Measurements from ENCODE around the gene TACC2. TPM values are rescaled to one million over a fixed set of nuclear protein-coding genes. Genes with fewer than 3 reads are reported as not detected.

TACC2 gene
- total and polyA plus RNA-seq, 2 donors (not counting 1 experiment from before 2014, with no cell fraction given): not detected

- Mint-ChIP-seq H3K9me3 (ENCODE audit: insufficient read depth) (no peaks in the 10 kb centered on the region), H3K4me3 (no peak overlapping the region), H3K27ac (no peak overlapping the region), H3K4me1 (no peaks in the 10 kb centered on the region), H3K27me3 (no peaks in the 10 kb centered on the region)
- POLR2A ChIA-PET: no interaction called here
- Histone ChIP-seq H4K20me1 (ENCODE audit: control insufficient read depth, insufficient read depth, low read length, poor library complexity, severe bottlenecking) (no peaks in the 10 kb centered on the region), H3K36me3 (replicated peaks in 1 of 2; ENCODE audit: control extremely low read depth in 1 of 2, control insufficient read depth in 1 of 2, extremely low read depth in 1 of 2, insufficient read depth in 2 of 2, low read length in 1 of 2) (no peaks in the 10 kb centered on the region), H3K79me2 (ENCODE audit: control insufficient read depth, insufficient read depth, low read length) (no peaks in the 10 kb centered on the region), H3K4me3 (ENCODE audit: control extremely low read depth in 1 of 5, extremely low read depth in 1 of 5, insufficient read depth in 1 of 5, low read depth in 2 of 5, low read length in 4 of 5) (no peak overlapping the region), H3K27ac (ENCODE audit: low read length in 2 of 2) (no peak overlapping the region), H3K4me2 (replicated peaks; ENCODE audit: low read depth, low read length, poor library complexity, severe bottlenecking) (no peak overlapping the region), H3K27me3 (replicated peaks in 1 of 4; ENCODE audit: control extremely low read depth in 1 of 4, control insufficient read depth in 3 of 4, insufficient read depth in 4 of 4, low read length in 3 of 4) (no peaks in the 10 kb centered on the region), H3K9ac (ENCODE audit: low read length) (no peak overlapping the region), H3K4me1 (ENCODE audit: control insufficient read depth in 2 of 2, insufficient read depth in 2 of 2, low read length in 2 of 2) (no peaks in the 10 kb centered on the region), H2AFZ (ENCODE audit: insufficient read depth, low read depth, low read length, poor library complexity, severe bottlenecking) (no peak overlapping the region), H3K9me3 (ENCODE audit: control extremely low read depth in 1 of 3, control insufficient read depth in 2 of 3, insufficient read depth in 1 of 3, low read length in 2 of 3) (no peaks in the 10 kb centered on the region)
- TF ChIP-seq CTCF (IDR thresholded peaks at IDR 0.05) (no peak), EZH2 (IDR thresholded peaks at IDR 0.05; ENCODE audit: borderline replicate concordance, insufficient read depth, low read depth, low read length, poor library complexity, severe bottlenecking) (no peak)
- DNase-seq: no peak
- 93% methylated on average over 2 of the region's 6 CpGs for WGBS (ENCODE audit: insufficient coverage)
- intact Hi-C loops (cut with micrococcal nuclease): no loop called here
- CTCF ChIA-PET: no interaction called here
- no peak for ATAC-seq (ENCODE audit: low read depth)
These were observed 251.4 kb downstream of the TACC2 start for GRCh38 chr10:122240401-122240800.

GRCh38 chr10:122241836-122242235, 252.9 kb downstream of the TACC2 start:
- Histone ChIP-seq H3K9ac (ENCODE audit: low read length) (no peak overlapping the region), H3K79me2 (ENCODE audit: control insufficient read depth, insufficient read depth, low read length) (no peaks in the 10 kb centered on the region), H3K27ac (ENCODE audit: low read length in 2 of 2) (no peak overlapping the region), H3K27me3 (replicated peaks in 1 of 4; ENCODE audit: control extremely low read depth in 1 of 4, control insufficient read depth in 3 of 4, insufficient read depth in 4 of 4, low read length in 3 of 4) (no peaks in the 10 kb centered on the region), H3K4me2 (replicated peaks; ENCODE audit: low read depth, low read length, poor library complexity, severe bottlenecking) (no peak overlapping the region), H3K4me1 (ENCODE audit: control insufficient read depth in 2 of 2, insufficient read depth in 2 of 2, low read length in 2 of 2) (no peaks in the 10 kb centered on the region), H2AFZ (ENCODE audit: insufficient read depth, low read depth, low read length, poor library complexity, severe bottlenecking) (no peak overlapping the region), H4K20me1 (ENCODE audit: control insufficient read depth, insufficient read depth, low read length, poor library complexity, severe bottlenecking) (no peaks in the 10 kb centered on the region), H3K36me3 (replicated peaks in 1 of 2; ENCODE audit: control extremely low read depth in 1 of 2, control insufficient read depth in 1 of 2, extremely low read depth in 1 of 2, insufficient read depth in 2 of 2, low read length in 1 of 2) (no peaks in the 10 kb centered on the region), H3K4me3 (ENCODE audit: control extremely low read depth in 1 of 5, extremely low read depth in 1 of 5, insufficient read depth in 1 of 5, low read depth in 2 of 5, low read length in 4 of 5) (no peak overlapping the region), H3K9me3 (ENCODE audit: control extremely low read depth in 1 of 3, control insufficient read depth in 2 of 3, insufficient read depth in 1 of 3, low read length in 2 of 3) (no peaks in the 10 kb centered on the region)
- no peaks in the 10 kb centered on the region for H3K9me3 Mint-ChIP-seq (ENCODE audit: insufficient read depth)
- WGBS (ENCODE audit: insufficient coverage): 96% methylated on average over 5 of the region's 8 CpGs
- H3K4me1 Mint-ChIP-seq: no peaks in the 10 kb centered on the region
- no peak for DNase-seq
- no peak overlapping the region for H3K27ac Mint-ChIP-seq
- H3K4me3 Mint-ChIP-seq: no peak overlapping the region
- ATAC-seq (ENCODE audit: low read depth): no peak
- ChIA-PET POLR2A (no interaction called here), CTCF (no interaction called here)
- intact Hi-C loops (cut with micrococcal nuclease): no loop called here
- H3K27me3 Mint-ChIP-seq: no peaks in the 10 kb centered on the region
- TF ChIP-seq CTCF (IDR thresholded peaks at IDR 0.05): no peak
- no peak for TF ChIP-seq EZH2 (IDR thresholded peaks at IDR 0.05; ENCODE audit: borderline replicate concordance, insufficient read depth, low read depth, low read length, poor library complexity, severe bottlenecking)

Measured in B cell (primary cell).